DOHH2 (cell line): ENCODE results near the gene VCX3B.
"Not testable (repeated sequence)": the region's sequence is repeated elsewhere in the genome, so short reads cannot be mapped to it uniquely, and the experiment has no call there.

ENCODE experiments used
- H3F3A ChIP-seq: fragments of 200-600 bp; sonication (generic), shearing (Covaris generic); 2 replicates; pipeline ENCODE4 v1.6.0; 2016; ENCODE audit warnings: antibody characterized with exemption, mild to moderate bottlenecking; ENCODE audit not compliant: control insufficient read depth, insufficient read depth
- H3K27ac ChIP-seq: fragments of 200-600 bp; sonication (generic); 2 replicates; pipeline ENCODE4 v1.5.1; 2014; ENCODE audit warnings: low read depth, mild to moderate bottlenecking, low read length, moderate library complexity
- H3K27me3 ChIP-seq: fragments of 200-600 bp; sonication (generic); 2 replicates; pipeline ENCODE4 v1.6.1; 2014; ENCODE audit warnings: mild to moderate bottlenecking, low read length, mixed read lengths; ENCODE audit not compliant: control insufficient read depth
- H3K36me3 ChIP-seq: fragments of 200-600 bp; sonication (generic); 2 replicates; pipeline ENCODE4 v1.6.1; 2014; ENCODE audit warnings: mild to moderate bottlenecking, low read length, moderate library complexity, mixed read lengths; ENCODE audit not compliant: control insufficient read depth
- H3K4me1 ChIP-seq: fragments of 200-600 bp; sonication (generic); 2 replicates; pipeline ENCODE4 v1.6.1; 2014; ENCODE audit warnings: mild to moderate bottlenecking, low read length, mixed read lengths; ENCODE audit not compliant: control insufficient read depth
- H3K4me2 ChIP-seq: fragments of 200-600 bp; sonication (generic); 2 replicates; pipeline ENCODE4 v1.6.0; 2014; ENCODE audit warnings: mild to moderate bottlenecking, low read length, moderate library complexity
- H3K4me3 ChIP-seq: fragments of 200-600 bp; sonication (generic); 2 replicates; pipeline ENCODE4 v1.5.1; 2014; ENCODE audit warnings: mild to moderate bottlenecking, low read length, mixed read lengths
- H3K79me2 ChIP-seq: fragments of 200-600 bp; sonication (generic); 2 replicates; pipeline ENCODE4 v1.6.1; 2014; ENCODE audit warnings: mild to moderate bottlenecking, low read length, mixed read lengths; ENCODE audit not compliant: control insufficient read depth
- H3K9me2 ChIP-seq: fragments of 200-600 bp; sonication (generic); replicated peaks from 2 replicates; pipeline ENCODE4 v1.6.1; 2014; ENCODE audit warnings: mild to moderate bottlenecking, low read length, mixed read lengths; ENCODE audit not compliant: control insufficient read depth
- H3K9me3 ChIP-seq: fragments of 200-600 bp; sonication (generic); 2 replicates; pipeline ENCODE4 v1.6.1; 2014; ENCODE audit warnings: antibody characterized with exemption, low read length, mixed read lengths; ENCODE audit not compliant: control insufficient read depth, insufficient read depth
- H4K20me1 ChIP-seq: fragments of 200-600 bp; sonication (generic); 2 replicates; pipeline ENCODE4 v1.6.0; 2014; ENCODE audit warnings: low read depth, mild to moderate bottlenecking, antibody characterized with exemption, low read length, moderate library complexity; ENCODE audit not compliant: control insufficient read depth, insufficient read depth
- EZH2phosphoT487 ChIP-seq: fragments of 200-600 bp; sonication (generic); IDR thresholded peaks from 2 replicates; pipeline ENCODE4 v1.6.1; 2017; ENCODE audit warnings: borderline replicate concordance, mild to moderate bottlenecking, antibody characterized with exemption, low read length, moderate library complexity, mixed read lengths
- TF ChIP-seq, protein P1 (sequence below): fragments of 200-600 bp; sonication (generic); IDR thresholded peaks from one replicate; pipeline ENCODE4 v1.5.1; 2014; ENCODE audit warnings: antibody characterized with exemption, mild to moderate bottlenecking, low read depth, low read length; ENCODE audit not compliant: poor library complexity, severe bottlenecking

The VCX3B gene

DNA sequence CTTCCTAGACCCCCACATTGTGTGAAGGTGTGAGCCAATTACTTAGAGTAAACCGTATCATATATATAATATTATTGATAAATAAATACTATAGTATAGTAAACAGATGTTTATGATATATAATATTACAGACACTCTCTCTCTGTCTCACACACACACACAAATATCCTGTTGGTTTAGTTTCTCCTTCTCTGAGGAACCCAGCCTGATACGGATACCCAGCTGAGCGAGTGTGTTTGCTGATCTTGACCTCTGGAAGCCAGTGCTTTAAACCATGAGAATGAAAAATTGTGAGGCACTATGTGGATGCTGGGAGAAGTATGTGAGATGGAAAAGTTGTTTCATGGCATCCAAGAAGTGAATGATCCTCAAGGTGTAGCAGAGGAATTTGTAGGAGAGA is at the start of gene VCX3B:
Gene VCX3B (plus strand): TSS at position 301 of the 400 bp plus-strand sequence. CDS start 621 bp downstream, outside the sequence.
- H3K27ac ChIP-seq, H3K9me2 ChIP-seq, H4K20me1 ChIP-seq, H3K79me2 ChIP-seq, H3K4me1 ChIP-seq, H3K27me3 ChIP-seq, H3F3A ChIP-seq, H3K36me3 ChIP-seq, H3K4me3 ChIP-seq, H3K4me2 ChIP-seq, H3K9me3 ChIP-seq: not testable (repeated sequence)

DNA sequence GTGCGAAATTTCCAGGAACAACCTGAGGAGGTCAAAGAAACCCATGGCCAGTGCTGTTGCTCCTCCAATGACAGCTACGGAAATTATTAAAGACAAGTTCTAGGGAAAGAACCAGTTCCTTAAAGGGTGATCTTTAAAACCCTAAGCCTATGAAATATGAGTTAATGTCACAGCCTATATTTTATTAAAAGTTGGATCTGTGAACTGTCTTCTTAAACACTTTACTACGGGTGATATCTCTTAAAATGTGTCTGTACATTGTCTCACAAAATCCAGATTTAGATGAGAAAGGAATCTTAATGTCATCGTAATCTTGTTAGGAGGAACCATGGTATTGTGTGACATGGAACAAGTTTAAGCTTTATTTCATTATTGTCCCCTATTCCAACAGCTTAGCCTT is 46.3 kb upstream of the VCX3B start:
- no peaks in the 10 kb centered on the region for H3K9me3 ChIP-seq
- no peak overlapping the region for H3K4me2 ChIP-seq
- no peaks in the 10 kb centered on the region for H3F3A ChIP-seq
- H3K27ac ChIP-seq, result no peak overlapping the region
- no peak overlapping the region for H3K4me3 ChIP-seq
- H3K36me3 ChIP-seq, result no peaks in the 10 kb centered on the region
- no peaks in the 10 kb centered on the region for H4K20me1 ChIP-seq
- no peaks in the 10 kb centered on the region for H3K79me2 ChIP-seq
- no peak for TF ChIP-seq EZH2phosphoT487
- TF ChIP-seq, protein P1, sequence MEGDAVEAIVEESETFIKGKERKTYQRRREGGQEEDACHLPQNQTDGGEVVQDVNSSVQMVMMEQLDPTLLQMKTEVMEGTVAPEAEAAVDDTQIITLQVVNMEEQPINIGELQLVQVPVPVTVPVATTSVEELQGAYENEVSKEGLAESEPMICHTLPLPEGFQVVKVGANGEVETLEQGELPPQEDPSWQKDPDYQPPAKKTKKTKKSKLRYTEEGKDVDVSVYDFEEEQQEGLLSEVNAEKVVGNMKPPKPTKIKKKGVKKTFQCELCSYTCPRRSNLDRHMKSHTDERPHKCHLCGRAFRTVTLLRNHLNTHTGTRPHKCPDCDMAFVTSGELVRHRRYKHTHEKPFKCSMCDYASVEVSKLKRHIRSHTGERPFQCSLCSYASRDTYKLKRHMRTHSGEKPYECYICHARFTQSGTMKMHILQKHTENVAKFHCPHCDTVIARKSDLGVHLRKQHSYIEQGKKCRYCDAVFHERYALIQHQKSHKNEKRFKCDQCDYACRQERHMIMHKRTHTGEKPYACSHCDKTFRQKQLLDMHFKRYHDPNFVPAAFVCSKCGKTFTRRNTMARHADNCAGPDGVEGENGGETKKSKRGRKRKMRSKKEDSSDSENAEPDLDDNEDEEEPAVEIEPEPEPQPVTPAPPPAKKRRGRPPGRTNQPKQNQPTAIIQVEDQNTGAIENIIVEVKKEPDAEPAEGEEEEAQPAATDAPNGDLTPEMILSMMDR, result no peak
- no peaks in the 10 kb centered on the region for H3K27me3 ChIP-seq
- H3K4me1 ChIP-seq, result no peaks in the 10 kb centered on the region
- H3K9me2 ChIP-seq, result no peaks in the 10 kb centered on the region

DNA sequence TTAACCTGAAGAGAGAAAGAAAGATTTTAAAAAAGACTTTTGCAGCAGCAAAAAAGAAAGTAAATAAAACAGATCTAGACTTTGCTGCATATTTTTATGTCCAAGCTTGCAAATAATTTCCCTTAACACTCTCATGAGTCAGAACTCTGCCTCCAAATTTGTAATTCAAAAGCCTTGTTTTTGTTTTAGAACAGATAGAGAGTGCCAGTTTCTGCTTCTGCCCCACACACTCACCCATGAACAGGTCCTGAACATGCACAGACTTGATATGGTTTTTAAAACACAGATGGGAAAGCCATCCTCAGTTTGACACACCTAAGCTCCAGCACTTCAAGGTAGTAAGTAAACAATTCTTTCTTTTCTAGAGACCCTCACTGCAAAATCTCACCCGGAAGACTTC is 39.7 kb upstream of the VCX3B start:
- TF ChIP-seq EZH2phosphoT487, result no peak
- TF ChIP-seq, protein P1, result no peak
- no peaks in the 10 kb centered on the region for H3K9me3 ChIP-seq
- H3K27ac ChIP-seq, result no peak overlapping the region
- H3K4me3 ChIP-seq, result no peak overlapping the region
- H3F3A ChIP-seq, result no peaks in the 10 kb centered on the region
- no peaks in the 10 kb centered on the region for H3K27me3 ChIP-seq
- H3K4me1 ChIP-seq, result no peaks in the 10 kb centered on the region
- no peaks in the 10 kb centered on the region for H3K79me2 ChIP-seq
- no peaks in the 10 kb centered on the region for H3K36me3 ChIP-seq
- H3K9me2 ChIP-seq, result no peaks in the 10 kb centered on the region
- no peak overlapping the region for H3K4me2 ChIP-seq
- H4K20me1 ChIP-seq, result no peaks in the 10 kb centered on the region

DNA sequence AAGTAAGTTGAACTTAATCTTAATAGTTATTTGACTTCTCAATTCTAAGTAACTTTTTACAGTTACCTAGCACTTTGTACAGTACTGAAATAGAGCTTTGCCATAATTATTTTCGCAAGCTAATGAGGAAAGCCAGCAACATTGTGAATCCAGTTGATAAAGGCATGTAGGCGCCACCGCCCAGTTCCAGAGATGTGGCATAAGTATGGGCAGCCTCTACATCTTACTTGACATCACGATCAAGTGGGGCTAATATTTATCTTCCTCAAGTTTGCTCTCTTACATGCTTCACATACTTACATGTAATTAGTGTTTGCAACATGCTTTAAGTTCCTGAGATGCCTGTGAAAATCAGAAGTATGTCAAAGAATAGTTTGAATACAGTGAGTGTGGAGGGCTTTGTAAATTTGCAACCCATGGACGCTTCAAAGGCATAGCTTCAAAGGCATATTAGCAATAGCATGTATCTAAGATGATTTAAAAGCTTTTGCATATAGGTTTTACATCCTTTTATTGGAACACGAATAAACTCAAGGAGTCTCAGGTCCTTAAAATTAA is 34.9 kb upstream of the VCX3B start:
- TF ChIP-seq EZH2phosphoT487, result no peak
- TF ChIP-seq, protein P1, result no peak
- no peaks in the 10 kb centered on the region for H3K36me3 ChIP-seq
- H3K27me3 ChIP-seq, result no peaks in the 10 kb centered on the region
- no peak overlapping the region for H3K4me3 ChIP-seq
- no peak overlapping the region for H3K27ac ChIP-seq
- H3K79me2 ChIP-seq, result no peaks in the 10 kb centered on the region
- no peaks in the 10 kb centered on the region for H4K20me1 ChIP-seq
- no peak overlapping the region for H3K4me2 ChIP-seq
- H3K9me3 ChIP-seq, result no peaks in the 10 kb centered on the region
- no peaks in the 10 kb centered on the region for H3K9me2 ChIP-seq
- no peaks in the 10 kb centered on the region for H3F3A ChIP-seq
- H3K4me1 ChIP-seq, result no peaks in the 10 kb centered on the region
